Femur (tissue), 1 donor: Measurements from ENCODE around the gene TRIM6.
"Not testable (repeated sequence)": the region's sequence is repeated elsewhere in the genome, so short reads cannot be mapped to it uniquely, and the experiment has no call there.

ENCODE experiments used
- DNase-seq: peaks from one replicate; pipeline ENCODE4 v3.0.0-alpha.2; 2017

TRIM6 gene

GRCh38 chr11:5604896-5605295, 8.5 kb downstream of the TRIM6 start:
- DNase-seq = no peak

GRCh38 chr11:5605849-5606248, 9.4 kb downstream of the TRIM6 start:
- no peak for DNase-seq

GRCh38 chr11:5608808-5609207, 12.4 kb downstream of the TRIM6 start:
- DNase-seq = no peak

GRCh38 chr11:5610446-5610845, 14.0 kb downstream of the TRIM6 start:
- DNase-seq = no peak

GRCh38 chr11:5611627-5612026, 15.2 kb downstream of the TRIM6 start:
- DNase-seq = no peak

GRCh38 chr11:5618807-5619206, 22.4 kb downstream of the TRIM6 start:
- DNase-seq = no peak

- no peak for DNase-seq
Measured at GRCh38 chr11:5620651-5621521, 24.4 kb downstream of the TRIM6 start.

- DNase-seq = no peak
Measured at GRCh38 chr11:5621580-5621979, 25.1 kb downstream of the TRIM6 start.

GRCh38 chr11:5622802-5623201, 26.4 kb downstream of the TRIM6 start:
- no peak for DNase-seq

GRCh38 chr11:5624489-5625279, 28.2 kb downstream of the TRIM6 start, which contains the start of gene TRIM34:
TRIM34 (plus strand) TSS chr11:5625001; CDS start chr11:5632332, 7,331 bp downstream.
- DNase-seq = peak; percentile 64

GRCh38 chr11:5625281-5625680, 28.8 kb downstream of the TRIM6 start:
- no peak for DNase-seq

- no peak for DNase-seq
Measured at GRCh38 chr11:5626196-5626595, 29.8 kb downstream of the TRIM6 start.

GRCh38 chr11:5631417-5631816, 35.0 kb downstream of the TRIM6 start:
- no peak for DNase-seq

GRCh38 chr11:5631969-5632635, 35.7 kb downstream of the TRIM6 start:
- no peak for DNase-seq

GRCh38 chr11:5639953-5640352, 43.5 kb downstream of the TRIM6 start:
- DNase-seq = no peak

- DNase-seq = no peak
Measured at GRCh38 chr11:5643585-5643984, 47.1 kb downstream of the TRIM6 start.

GRCh38 chr11:5646139-5646538, 49.7 kb downstream of the TRIM6 start:
- no peak for DNase-seq

- no peak for DNase-seq
Measured at GRCh38 chr11:5655474-5655873, 59.0 kb downstream of the TRIM6 start.

GRCh38 chr11:5656956-5657355, 60.5 kb downstream of the TRIM6 start:
- DNase-seq = not testable (repeated sequence)

GRCh38 chr11:5658318-5658717, 61.9 kb downstream of the TRIM6 start:
- no peak for DNase-seq
